SK-N-SH (cell line): Measurements from ENCODE around the gene MMS22L. TPM values are rescaled to one million over a fixed set of nuclear protein-coding genes. Genes with fewer than 3 reads are reported as not detected.

ENCODE experiments used
- CTCF ChIA-PET: fragments of 300-600, 350-600 bp; formaldehyde crosslinking; extraction: SDS; loops from one replicate; lab custom pipeline; 2021; lab: Yijun Ruan, JAX
- POLR2A ChIA-PET: fragments of 350-600 bp; sonication (Branson Sonifier 250); formaldehyde crosslinking; extraction: SDS; loops from one replicate; lab custom pipeline; 2020; ENCODE audit warnings: antibody characterized with exemption, inconsistent platforms; lab: Yijun Ruan, JAX
- DNase-seq: peaks from one replicate; pipeline ENCODE4 v3.0.0; 2012
- H2AFZ ChIP-seq: fragments of 200-600 bp; sonication (generic); 2 replicates; pipeline ENCODE4 v1.8.1; 2016; ENCODE audit warnings: antibody characterized with exemption, mild to moderate bottlenecking, low read depth
- H3F3A ChIP-seq: fragments of 200-600 bp; sonication (generic); replicated peaks from 2 replicates; pipeline ENCODE3; 2016; ENCODE audit warnings: antibody characterized with exemption, mild to moderate bottlenecking; ENCODE audit not compliant: insufficient read depth
- H3K27ac ChIP-seq, 2 experiments: fragments of 200-500 bp in 1 of 2; fragments of 200-600 bp in 1 of 2; sonication (Bioruptor generic) in 1 of 2; sonication (generic), shearing (Covaris generic) in 1 of 2; 2 replicates each; pipeline versions ENCODE4 v1.5.1 to v1.6.1; 2014 to 2016; ENCODE audit warnings: low read depth in 2 of 2, inconsistent platforms in 1 of 2, low read length in 1 of 2, mild to moderate bottlenecking in 1 of 2, mixed read lengths in 1 of 2
- H3K27me3 ChIP-seq: fragments of 200-600 bp; sonication (generic), shearing (Covaris generic); 2 replicates; pipeline ENCODE4 v1.6.1; 2016; ENCODE audit warnings: mixed run types; ENCODE audit not compliant: insufficient read depth
- H3K36me3 ChIP-seq, 2 experiments: fragments of 200-500 bp in 1 of 2; fragments of 200-600 bp in 1 of 2; sonication (Bioruptor generic) in 1 of 2; sonication (generic) in 1 of 2; replicated peaks in 1 of 2; 2 replicates each; pipeline versions ENCODE3 to v1.5.1; 2014 to 2016; ENCODE audit warnings: low read length in 1 of 2, mild to moderate bottlenecking in 1 of 2; ENCODE audit not compliant: insufficient read depth in 2 of 2, control insufficient read depth in 1 of 2
- H3K4me1 ChIP-seq, 2 experiments: fragments of 200-500 bp in 1 of 2; fragments of 200-600 bp in 1 of 2; sonication (Bioruptor generic) in 1 of 2; sonication (generic), shearing (Covaris generic) in 1 of 2; 2 replicates each; pipeline versions ENCODE4 v1.5.1 to v1.6.1; 2014 to 2016; ENCODE audit warnings: low read depth in 1 of 2, low read length in 1 of 2, mixed run types in 1 of 2; ENCODE audit not compliant: insufficient read depth in 2 of 2, control insufficient read depth in 1 of 2
- H3K4me2 ChIP-seq: fragments of 200-600 bp; sonication (generic), shearing (Covaris generic); 2 replicates; pipeline ENCODE4 v1.6.1; 2017; ENCODE audit warnings: mixed run types
- H3K4me3 ChIP-seq, 2 experiments: fragments of 200-500 bp in 1 of 2; fragments of 200-600 bp in 1 of 2; sonication (Bioruptor generic) in 1 of 2; sonication (generic), shearing (Covaris generic) in 1 of 2; 2 replicates each; pipeline versions ENCODE4 v1.5.1 to v1.8.1; 2014 to 2016; ENCODE audit warnings: low read depth in 2 of 2, inconsistent platforms in 1 of 2, low read length in 1 of 2, mild to moderate bottlenecking in 1 of 2, mixed read lengths in 1 of 2, moderate library complexity in 1 of 2
- H3K79me2 ChIP-seq: fragments of 200-600 bp; sonication (generic); 2 replicates; pipeline ENCODE4 v1.8.1; 2017; ENCODE audit warnings: mild to moderate bottlenecking; ENCODE audit not compliant: insufficient read depth
- H3K9ac ChIP-seq: fragments of 200-600 bp; sonication (generic); 2 replicates; pipeline ENCODE4 v1.6.1; 2017; ENCODE audit warnings: mixed run types
- H3K9me2 ChIP-seq: fragments of 200-600 bp; sonication (generic); 2 replicates; pipeline ENCODE4 v1.6.1; 2017; ENCODE audit warnings: mixed run types
- H3K9me3 ChIP-seq: fragments of 200-600 bp; sonication (generic); 2 replicates; pipeline ENCODE4 v1.6.1; 2017; ENCODE audit warnings: mixed run types, mild to moderate bottlenecking, moderate library complexity
- H4K20me1 ChIP-seq: fragments of 200-600 bp; sonication (generic); 2 replicates; pipeline ENCODE4 v1.6.1; 2017; ENCODE audit warnings: mild to moderate bottlenecking, mixed run types; ENCODE audit not compliant: insufficient read depth
- CHD2 ChIP-seq: fragments of 150-350 bp; IDR thresholded peaks from 2 replicates; pipeline ENCODE4 v1.6.1; 2018; ENCODE audit warnings: low read length; ENCODE audit not compliant: partially characterized antibody
- ELF1 ChIP-seq: IDR thresholded peaks from 2 replicates; pipeline ENCODE4 v1.4.0; 2012
- FOSL2 ChIP-seq: IDR thresholded peaks from 2 replicates; pipeline ENCODE4 v1.4.0; 2012; ENCODE audit warnings: low read depth, mild to moderate bottlenecking, moderate library complexity, borderline replicate concordance
- GABPA ChIP-seq: IDR thresholded peaks from 2 replicates; pipeline ENCODE4 v1.4.0; 2012; ENCODE audit warnings: low read depth, mild to moderate bottlenecking
- GATA2 ChIP-seq: sonication (generic); formaldehyde crosslinking; IDR thresholded peaks from 2 replicates; pipeline ENCODE4 v1.5.0; 2020; ENCODE audit warnings: mild to moderate bottlenecking, missing genetic modification reagents
- JUND ChIP-seq: IDR thresholded peaks from 2 replicates; pipeline ENCODE4 v1.4.0; 2012
- MXI1 ChIP-seq: IDR thresholded peaks from 2 replicates; pipeline ENCODE4 v1.6.1; 2012; ENCODE audit warnings: mild to moderate bottlenecking, low read depth, low read length, improper control_type of control experiment
- RFX5 ChIP-seq: IDR thresholded peaks from 2 replicates; pipeline ENCODE4 v1.6.1; 2012; ENCODE audit warnings: mild to moderate bottlenecking, improper control_type of control experiment, low read length
- SIN3A ChIP-seq: IDR thresholded peaks from 2 replicates; pipeline ENCODE4 v1.6.1; 2012; ENCODE audit warnings: low read depth, mild to moderate bottlenecking, low read length, moderate library complexity, borderline replicate concordance
- TAF1 ChIP-seq: IDR thresholded peaks from 2 replicates; pipeline ENCODE4 v1.6.1; 2012; ENCODE audit warnings: low read depth, mild to moderate bottlenecking, low read length, moderate library complexity, borderline replicate concordance
- TCF12 ChIP-seq: IDR thresholded peaks from 2 replicates; pipeline ENCODE4 v1.4.0; 2012
- YY1 ChIP-seq: IDR thresholded peaks from 2 replicates; pipeline ENCODE4 v1.4.0; 2012; ENCODE audit warnings: low read depth, mild to moderate bottlenecking
- WGBS: methylation state at CpG from one replicate; pipeline ENCODE4 v1.1.6; 2017; ENCODE audit warnings: low lambda C conversion rate; 5-methylcytosine and 5-hydroxymethylcytosine counted together
- polyA plus RNA-seq, 3 experiments: library from polyadenylated mRNA; depleted of rRNA; stranded (reverse); fragments of >200 nt; gene quantifications; 2 replicates each; pipeline ENCODE4 v1.2.3, GENCODE V29; 2012
- TF ChIP-seq, protein P1 (sequence below): fragments of 200-600 bp; sonication (generic); IDR thresholded peaks from 2 replicates; pipeline ENCODE4 v1.6.1; 2017; ENCODE audit warnings: antibody characterized with exemption, mild to moderate bottlenecking, moderate library complexity
- TF ChIP-seq, protein P2 (sequence below): IDR thresholded peaks from 2 replicates; pipeline ENCODE4; 2012
- TF ChIP-seq, protein P3 (sequence below): fragments of 150-350 bp; IDR thresholded peaks from 2 replicates; pipeline ENCODE4 v1.6.1; 2016; ENCODE audit warnings: mild to moderate bottlenecking, low read depth, low read length
- TF ChIP-seq, protein P4 (sequence below): IDR thresholded peaks from 2 replicates; pipeline ENCODE4 v1.4.0; 2012; ENCODE audit warnings: low read depth

MMS22L gene
- polyA plus RNA-seq, 1 of the 3 experiments (the other 2 are of a cell fraction), result 4.3 TPM

DNA sequence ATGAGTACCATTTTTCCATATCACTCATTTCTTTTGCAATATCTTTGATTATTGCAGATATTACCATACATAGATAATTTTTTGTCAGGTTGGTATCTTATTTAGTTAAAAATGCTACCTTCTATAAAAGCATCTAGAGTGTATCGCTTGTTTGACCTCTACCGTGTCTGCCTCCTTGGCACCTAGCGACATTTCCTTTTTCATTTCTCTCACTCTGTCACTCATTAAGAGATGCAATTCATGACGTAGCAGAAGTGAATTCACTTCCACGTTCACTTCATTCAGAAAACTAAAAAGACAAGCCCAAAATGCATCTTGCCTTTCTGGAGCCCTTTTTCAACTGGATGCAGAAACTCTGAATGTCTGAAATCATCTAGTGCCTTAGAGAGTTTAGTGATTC lies 172.9 kb downstream of the MMS22L start:
- Histone ChIP-seq H3K4me3 (no peak overlapping the region), H3K9me2 (no peaks in the 10 kb centered on the region), H3K4me1 (peaks cover 0 to 5% of the 10 kb centered on the region in 2 experiments; a peak in 1 of 4 replicates), H3K79me2 (no peaks in the 10 kb centered on the region), H3F3A (no peaks in the 10 kb centered on the region), H3K9ac (no peak overlapping the region), H3K9me3 (no peaks in the 10 kb centered on the region), H4K20me1 (no peaks in the 10 kb centered on the region), H2AFZ (peak overlapping the region; percentile 27; the same call in 1 of the 2 replicates), H3K27me3 (no peaks in the 10 kb centered on the region)
- ChIA-PET POLR2A (no interaction called here), CTCF (interaction anchor here (1.0 kb wide), 1 partner anchor 327 kb away, joined by 3 read pairs; no protein-coding TSS in a partner anchor)
- 81% methylated on average over 5 of the region's 5 CpGs for WGBS
- no peak for TF ChIP-seq CHD2
- no peak for TF ChIP-seq TCF12
- TF ChIP-seq, protein P1, sequence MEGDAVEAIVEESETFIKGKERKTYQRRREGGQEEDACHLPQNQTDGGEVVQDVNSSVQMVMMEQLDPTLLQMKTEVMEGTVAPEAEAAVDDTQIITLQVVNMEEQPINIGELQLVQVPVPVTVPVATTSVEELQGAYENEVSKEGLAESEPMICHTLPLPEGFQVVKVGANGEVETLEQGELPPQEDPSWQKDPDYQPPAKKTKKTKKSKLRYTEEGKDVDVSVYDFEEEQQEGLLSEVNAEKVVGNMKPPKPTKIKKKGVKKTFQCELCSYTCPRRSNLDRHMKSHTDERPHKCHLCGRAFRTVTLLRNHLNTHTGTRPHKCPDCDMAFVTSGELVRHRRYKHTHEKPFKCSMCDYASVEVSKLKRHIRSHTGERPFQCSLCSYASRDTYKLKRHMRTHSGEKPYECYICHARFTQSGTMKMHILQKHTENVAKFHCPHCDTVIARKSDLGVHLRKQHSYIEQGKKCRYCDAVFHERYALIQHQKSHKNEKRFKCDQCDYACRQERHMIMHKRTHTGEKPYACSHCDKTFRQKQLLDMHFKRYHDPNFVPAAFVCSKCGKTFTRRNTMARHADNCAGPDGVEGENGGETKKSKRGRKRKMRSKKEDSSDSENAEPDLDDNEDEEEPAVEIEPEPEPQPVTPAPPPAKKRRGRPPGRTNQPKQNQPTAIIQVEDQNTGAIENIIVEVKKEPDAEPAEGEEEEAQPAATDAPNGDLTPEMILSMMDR, result no peak
- TF ChIP-seq ELF1, result no peak
- no peak for TF ChIP-seq YY1
- TF ChIP-seq, protein P2, sequence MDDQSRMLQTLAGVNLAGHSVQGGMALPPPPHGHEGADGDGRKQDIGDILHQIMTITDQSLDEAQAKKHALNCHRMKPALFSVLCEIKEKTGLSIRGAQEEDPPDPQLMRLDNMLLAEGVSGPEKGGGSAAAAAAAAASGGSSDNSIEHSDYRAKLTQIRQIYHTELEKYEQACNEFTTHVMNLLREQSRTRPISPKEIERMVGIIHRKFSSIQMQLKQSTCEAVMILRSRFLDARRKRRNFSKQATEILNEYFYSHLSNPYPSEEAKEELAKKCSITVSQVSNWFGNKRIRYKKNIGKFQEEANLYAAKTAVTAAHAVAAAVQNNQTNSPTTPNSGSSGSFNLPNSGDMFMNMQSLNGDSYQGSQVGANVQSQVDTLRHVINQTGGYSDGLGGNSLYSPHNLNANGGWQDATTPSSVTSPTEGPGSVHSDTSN, result no peak
- no peak for TF ChIP-seq SIN3A
- TF ChIP-seq GABPA, result no peak
- TF ChIP-seq, protein P3, sequence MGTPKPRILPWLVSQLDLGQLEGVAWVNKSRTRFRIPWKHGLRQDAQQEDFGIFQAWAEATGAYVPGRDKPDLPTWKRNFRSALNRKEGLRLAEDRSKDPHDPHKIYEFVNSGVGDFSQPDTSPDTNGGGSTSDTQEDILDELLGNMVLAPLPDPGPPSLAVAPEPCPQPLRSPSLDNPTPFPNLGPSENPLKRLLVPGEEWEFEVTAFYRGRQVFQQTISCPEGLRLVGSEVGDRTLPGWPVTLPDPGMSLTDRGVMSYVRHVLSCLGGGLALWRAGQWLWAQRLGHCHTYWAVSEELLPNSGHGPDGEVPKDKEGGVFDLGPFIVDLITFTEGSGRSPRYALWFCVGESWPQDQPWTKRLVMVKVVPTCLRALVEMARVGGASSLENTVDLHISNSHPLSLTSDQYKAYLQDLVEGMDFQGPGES, result no peak
- no peak for TF ChIP-seq GATA2
- no peak for TF ChIP-seq MXI1
- no peak for TF ChIP-seq FOSL2
- TF ChIP-seq, protein P4, sequence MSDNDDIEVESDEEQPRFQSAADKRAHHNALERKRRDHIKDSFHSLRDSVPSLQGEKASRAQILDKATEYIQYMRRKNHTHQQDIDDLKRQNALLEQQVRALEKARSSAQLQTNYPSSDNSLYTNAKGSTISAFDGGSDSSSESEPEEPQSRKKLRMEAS, result no peak
- TF ChIP-seq JUND, result no peak
- TF ChIP-seq RFX5, result no peak
- TF ChIP-seq TAF1, result no peak
- TF ChIP-seq, all 33 proteins: peak for 0
- H3K36me3 ChIP-seq, result no peaks in the 10 kb centered on the region
- DNase-seq, result no peak
- no peak overlapping the region for H3K4me2 ChIP-seq
- no peak overlapping the region for H3K27ac ChIP-seq
